Renal pelvis (tissue), 4 donors: ENCODE data around the gene MESD. TPM values are rescaled to one million over a fixed set of nuclear protein-coding genes. Genes with fewer than 3 reads are reported as not detected.

ENCODE experiments used
- DNase-seq: peaks from one replicate; pipeline ENCODE4 v3.0.0-alpha.2; 2013
- polyA plus RNA-seq, 3 donors: library from polyadenylated mRNA; unstranded; fragments of 120-200 nt; gene quantifications; one replicate each; pipeline ENCODE4 v1.2.1, GENCODE V29; 2013; ENCODE audit not compliant: insufficient read length in 3 of 3

MESD gene
- polyA plus RNA-seq, 3 donors: 41.4 to 45.2 (median 42.8) TPM

DNA sequence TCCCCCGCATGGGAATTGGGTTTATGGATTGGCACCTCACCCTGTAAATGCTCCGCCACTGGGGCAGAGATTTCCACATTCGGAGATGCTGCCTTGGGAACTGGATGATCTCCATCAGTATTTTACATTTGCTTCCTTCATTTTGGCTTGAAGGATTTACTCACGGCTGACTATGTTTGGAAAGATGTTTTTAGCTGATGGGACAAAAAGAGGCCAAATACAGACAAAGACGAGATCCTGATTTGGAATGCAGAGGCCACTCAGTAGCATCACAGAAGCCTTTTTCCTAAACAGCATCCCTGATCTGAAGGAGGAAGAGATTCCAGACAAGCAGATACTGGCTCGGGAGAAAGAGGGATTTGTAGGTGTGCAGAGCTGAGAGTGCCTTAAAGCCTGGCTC is 76.9 kb downstream of the MESD start:
- DNase-seq: no peak

DNA sequence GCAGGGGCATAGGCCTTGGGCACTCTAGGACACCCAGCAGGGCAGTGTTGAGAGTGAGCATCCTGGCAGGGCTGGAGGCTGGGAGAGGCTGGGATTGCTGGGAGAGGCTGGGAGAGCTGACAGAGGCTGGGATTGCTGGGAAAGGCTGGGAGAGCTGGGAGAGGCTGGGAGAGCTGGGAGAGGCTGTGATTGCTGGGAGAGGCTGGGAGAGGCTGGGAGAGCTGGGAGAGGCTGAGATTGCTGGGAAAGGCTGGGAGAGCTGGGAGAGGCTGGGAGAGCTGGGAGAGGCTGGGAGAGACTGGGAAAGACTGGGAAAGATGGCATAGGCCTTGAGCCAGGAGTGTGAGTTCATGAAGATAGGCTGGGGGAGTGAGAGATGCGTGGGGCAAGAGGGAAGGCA is 77.8 kb downstream of the MESD start:
- DNase-seq: no peak

DNA sequence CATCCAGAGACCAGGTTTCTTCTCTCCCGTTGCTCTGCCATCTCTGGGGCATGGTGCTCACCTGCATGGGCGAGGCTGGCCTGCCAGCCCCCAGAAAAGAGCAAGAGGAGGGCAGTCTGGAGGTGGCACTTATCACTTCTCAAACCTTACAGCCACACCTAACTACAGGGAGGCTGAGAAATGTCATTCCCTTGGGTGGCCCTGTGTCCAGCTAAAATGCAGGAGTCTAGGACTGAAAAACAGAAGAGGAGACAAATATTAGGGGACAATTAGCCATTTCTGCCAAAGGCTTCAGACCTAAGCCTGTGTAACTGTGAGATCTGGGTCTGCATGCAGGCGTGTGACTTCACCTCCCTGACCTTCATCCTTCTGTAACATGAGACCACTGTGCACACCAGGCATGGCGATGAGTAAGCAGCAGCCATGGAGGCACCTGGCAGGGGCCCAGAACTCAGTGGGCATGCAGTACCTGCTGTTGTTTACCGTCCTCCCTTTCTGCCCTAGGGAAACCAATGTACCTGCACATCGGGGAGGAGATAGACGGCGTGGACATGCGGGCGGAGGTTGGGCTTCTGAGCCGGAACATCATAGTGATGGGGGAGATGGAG is 83.4 kb downstream of the MESD start:
- peak; percentile 60 for DNase-seq

DNA sequence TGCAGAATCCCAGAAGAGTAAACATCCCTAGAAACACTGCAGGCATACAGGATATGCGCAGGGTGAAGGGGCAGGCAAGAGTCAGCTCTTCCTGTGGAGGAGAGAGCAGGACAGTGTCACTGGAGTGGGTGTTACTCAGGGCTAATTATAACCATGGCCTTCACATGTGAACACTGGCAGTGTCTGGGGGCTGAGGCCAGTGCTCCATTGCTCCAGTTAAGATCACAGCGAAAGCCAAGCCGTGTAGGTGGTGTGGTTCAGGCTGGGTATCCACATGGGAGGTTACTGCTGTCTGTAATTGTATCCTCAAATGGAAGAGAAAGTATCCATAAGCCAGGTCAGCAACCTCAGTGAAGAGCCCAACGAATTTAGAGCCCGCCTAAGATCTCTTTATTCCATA is 84.6 kb downstream of the MESD start:
- peak; percentile 55 for DNase-seq

DNA sequence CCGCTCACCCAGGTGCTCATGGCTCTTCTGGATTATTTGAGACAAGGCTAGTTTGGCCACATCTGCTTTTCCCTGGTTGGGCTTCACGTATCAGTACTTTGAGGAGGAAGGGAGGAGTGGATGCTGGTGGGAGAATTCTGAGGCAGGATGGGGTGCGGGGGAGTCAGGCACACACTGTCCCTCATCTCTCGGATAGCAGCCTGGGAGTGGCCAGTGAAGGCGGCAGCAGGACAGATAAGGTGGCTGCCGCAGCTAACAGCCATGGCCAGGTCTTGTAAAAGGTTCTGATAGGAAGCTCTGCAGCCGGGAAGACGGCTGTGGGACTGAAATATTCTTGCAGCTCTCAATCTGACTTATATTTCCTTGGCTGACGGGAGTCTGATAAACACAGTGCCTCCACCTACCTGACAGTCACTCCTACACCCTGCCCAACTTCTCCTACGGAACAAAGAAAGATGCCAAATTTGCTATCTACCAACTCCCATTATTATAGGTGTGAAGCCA is 87.3 kb downstream of the MESD start:
- peak; percentile 72 for DNase-seq

DNA sequence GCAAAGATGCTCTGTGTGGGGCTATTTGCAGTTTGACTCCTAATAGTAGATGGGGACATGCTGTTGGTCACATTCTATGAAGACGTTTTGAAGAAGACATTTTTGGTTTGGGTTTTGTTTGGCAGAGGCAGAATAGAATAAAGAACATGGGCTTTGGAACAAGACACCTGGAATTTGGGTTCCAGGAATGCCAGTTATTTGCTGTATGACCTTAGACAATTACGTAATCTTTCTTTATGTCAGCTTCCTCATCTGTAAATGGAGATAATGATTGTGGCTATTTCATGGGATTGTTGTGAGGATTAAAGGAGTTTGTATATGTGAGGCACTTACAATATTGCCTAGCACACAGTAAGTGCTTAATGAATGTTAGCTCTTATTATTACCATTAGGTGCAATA is 91.6 kb downstream of the MESD start:
- no peak for DNase-seq

Other genes with a start within 250 kb of the MESD start
- gene CEMIP, start 210.4 kb downstream of the MESD start, polyA plus RNA-seq: 1 to 10 TPM; 3.2 to 7.0 (median 6.1) TPM
- gene TLNRD1, start 11.1 kb upstream of the MESD start, polyA plus RNA-seq: 10 to 100 TPM in 1 of 3 donors, 1 to 10 TPM in 2; 7.6 to 12.2 (median 9.6) TPM
- under 1 TPM in 2 of 3 donors, not detected in 1; 0.43 to 0.56 TPM for gene CFAP161, start 144.5 kb upstream of the MESD start, polyA plus RNA-seq
- 1 to 10 TPM; 4.1 to 5.2 (median 4.8) TPM for gene IL16, start 207.1 kb upstream of the MESD start, polyA plus RNA-seq